IMR-90 (cell line): ENCODE measurements around the gene ZNF606.

ENCODE experiments used
- FOS ChIP-seq: fragments of 150-350 bp; IDR thresholded peaks from 2 replicates; pipeline ENCODE4 v1.6.1; 2016; ENCODE audit warnings: low read depth, low read length
- MXI1 ChIP-seq: IDR thresholded peaks from 2 replicates; pipeline ENCODE4 v1.6.1; 2012; ENCODE audit warnings: low read depth, mild to moderate bottlenecking, low read length, moderate library complexity, borderline replicate concordance
- POLR2A ChIP-seq: IDR thresholded peaks from 2 replicates; pipeline ENCODE4 v1.6.1; 2012; ENCODE audit warnings: mild to moderate bottlenecking, low read depth, low read length
- RCOR1 ChIP-seq: IDR thresholded peaks from 2 replicates; pipeline ENCODE4 v1.6.1; 2012; ENCODE audit warnings: mild to moderate bottlenecking, low read length, improper control_type of control experiment; ENCODE audit not compliant: insufficient replicate concordance
- USF2 ChIP-seq: fragments of 150-350 bp; IDR thresholded peaks from 2 replicates; pipeline ENCODE4 v1.6.1; 2017; ENCODE audit warnings: mild to moderate bottlenecking, antibody characterized with exemption, low read length, low read depth
- TF ChIP-seq, protein P1 (sequence below): conservative IDR thresholded peaks from 2 replicates; pipeline ENCODE4 v1.5.1; 2012; ENCODE audit warnings: mild to moderate bottlenecking, low read depth, low read length, improper control_type of control experiment

GRCh38 chr19:58014141-58014540, 11.5 kb upstream of the ZNF606 start:
- TF ChIP-seq, protein P1, sequence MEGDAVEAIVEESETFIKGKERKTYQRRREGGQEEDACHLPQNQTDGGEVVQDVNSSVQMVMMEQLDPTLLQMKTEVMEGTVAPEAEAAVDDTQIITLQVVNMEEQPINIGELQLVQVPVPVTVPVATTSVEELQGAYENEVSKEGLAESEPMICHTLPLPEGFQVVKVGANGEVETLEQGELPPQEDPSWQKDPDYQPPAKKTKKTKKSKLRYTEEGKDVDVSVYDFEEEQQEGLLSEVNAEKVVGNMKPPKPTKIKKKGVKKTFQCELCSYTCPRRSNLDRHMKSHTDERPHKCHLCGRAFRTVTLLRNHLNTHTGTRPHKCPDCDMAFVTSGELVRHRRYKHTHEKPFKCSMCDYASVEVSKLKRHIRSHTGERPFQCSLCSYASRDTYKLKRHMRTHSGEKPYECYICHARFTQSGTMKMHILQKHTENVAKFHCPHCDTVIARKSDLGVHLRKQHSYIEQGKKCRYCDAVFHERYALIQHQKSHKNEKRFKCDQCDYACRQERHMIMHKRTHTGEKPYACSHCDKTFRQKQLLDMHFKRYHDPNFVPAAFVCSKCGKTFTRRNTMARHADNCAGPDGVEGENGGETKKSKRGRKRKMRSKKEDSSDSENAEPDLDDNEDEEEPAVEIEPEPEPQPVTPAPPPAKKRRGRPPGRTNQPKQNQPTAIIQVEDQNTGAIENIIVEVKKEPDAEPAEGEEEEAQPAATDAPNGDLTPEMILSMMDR = no peak
- TF ChIP-seq MXI1 (no peak), POLR2A (no peak), USF2 (no peak), RCOR1 (no peak), FOS (no peak)
